ENCODE results near the gene CD96. TPM values are rescaled to one million over a fixed set of nuclear protein-coding genes. Genes with fewer than 3 reads are reported as not detected.

The CD96 gene
- total and polyA plus RNA-seq, 4 donors = 0.69 to 3.1 (median 2.4) TPM

GRCh38 chr3:111598139-111598538 is 56.1 kb downstream of the CD96 start:
- DNase-seq (no peak), ATAC-seq (ENCODE audit: insufficient read depth, low FRiP score) (no peak)
- Histone ChIP-seq H3K4me1 (ENCODE audit: control insufficient read depth in 5 of 5, insufficient read depth in 5 of 5, low read length in 5 of 5) (peaks cover 0 to 3% (median 0%) of the 10 kb centered on the region in 5 donors), H3K27me3 (ENCODE audit: control insufficient read depth in 3 of 3, insufficient read depth in 3 of 3, low read length in 2 of 3) (no peaks in the 10 kb centered on the region), H3K9ac (ENCODE audit: insufficient read depth in 1 of 2, low read length in 2 of 2) (no peak overlapping the region), H3K9me3 (ENCODE audit: control insufficient read depth in 4 of 4, insufficient read depth in 3 of 4, low read length in 3 of 4) (no peaks in the 10 kb centered on the region), H3K4me3 (no peak overlapping the region), H3K36me3 (ENCODE audit: control insufficient read depth in 4 of 4, insufficient read depth in 4 of 4, low read length in 4 of 4) (no peaks in the 10 kb centered on the region), H3K27ac (ENCODE audit: low read depth in 1 of 2, low read length in 1 of 2) (no peak overlapping the region)
- no peak for TF ChIP-seq CTCF (IDR thresholded peaks at IDR 0.05; ENCODE audit: control extremely low read depth, extremely low read depth)
- 79 to 81% methylated on average over 1 of the region's 1 CpG for WGBS, 2 donors

DNA sequence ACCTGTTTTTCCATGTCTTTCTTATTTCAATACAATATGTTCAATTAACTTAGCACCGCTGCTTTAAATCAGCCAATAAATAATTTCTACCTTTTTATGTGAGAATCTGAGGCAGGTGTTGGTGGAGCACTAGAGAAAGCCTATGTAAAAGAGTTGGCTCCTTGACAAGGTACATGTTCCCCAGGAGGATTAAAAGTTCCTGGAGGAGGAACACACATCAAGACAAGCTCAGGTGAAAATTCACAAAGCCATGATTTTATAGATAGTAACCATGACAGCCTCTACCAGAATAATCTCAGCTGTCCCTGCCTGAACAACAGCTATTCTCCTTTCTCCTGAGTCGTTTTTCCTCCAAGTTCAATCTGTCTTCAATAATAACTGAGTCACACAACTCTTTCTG is 56.6 kb downstream of the CD96 start:
- Histone ChIP-seq H3K36me3 (ENCODE audit: control insufficient read depth in 4 of 4, insufficient read depth in 4 of 4, low read length in 4 of 4) (no peaks in the 10 kb centered on the region), H3K4me1 (ENCODE audit: control insufficient read depth in 5 of 5, insufficient read depth in 5 of 5, low read length in 5 of 5) (peaks cover 0 to 3% (median 0%) of the 10 kb centered on the region in 5 donors), H3K9me3 (ENCODE audit: control insufficient read depth in 4 of 4, insufficient read depth in 3 of 4, low read length in 3 of 4) (no peaks in the 10 kb centered on the region), H3K27ac (ENCODE audit: low read depth in 1 of 2, low read length in 1 of 2) (no peak overlapping the region), H3K4me3 (no peak overlapping the region), H3K9ac (ENCODE audit: insufficient read depth in 1 of 2, low read length in 2 of 2) (no peak overlapping the region), H3K27me3 (ENCODE audit: control insufficient read depth in 3 of 3, insufficient read depth in 3 of 3, low read length in 2 of 3) (no peaks in the 10 kb centered on the region)
- WGBS, 2 donors = 85 to 86% methylated on average over 2 of the region's 2 CpGs
- TF ChIP-seq CTCF (IDR thresholded peaks at IDR 0.05; ENCODE audit: control extremely low read depth, extremely low read depth) = no peak
- no peak for DNase-seq
- no peak for ATAC-seq (ENCODE audit: insufficient read depth, low FRiP score)

DNA sequence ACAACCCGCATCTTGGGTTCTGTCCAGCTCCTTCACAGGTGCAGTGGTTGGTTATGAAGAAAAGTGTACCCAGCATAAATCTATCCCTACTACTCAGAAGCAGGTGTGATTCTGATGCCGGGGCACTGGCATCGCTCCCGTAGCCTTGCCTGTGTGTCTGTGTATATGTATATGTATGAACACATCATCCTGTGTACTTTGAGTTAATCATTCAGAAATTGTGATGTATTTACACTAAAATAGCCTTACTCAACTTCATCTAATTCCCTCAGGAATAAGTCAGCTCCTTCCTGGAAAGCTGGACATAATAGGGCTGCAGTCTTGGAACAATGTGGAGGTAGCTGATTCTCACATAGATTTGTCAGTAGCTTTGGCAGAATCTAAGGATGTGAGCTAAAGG is 59.8 kb downstream of the CD96 start:
- H3K9me3 ChIP-seq (ENCODE audit: control insufficient read depth in 4 of 4, insufficient read depth in 3 of 4, low read length in 3 of 4) = no peaks in the 10 kb centered on the region
- H3K4me1 ChIP-seq (ENCODE audit: control insufficient read depth in 5 of 5, insufficient read depth in 5 of 5, low read length in 5 of 5) = no peaks in the 10 kb centered on the region
- 85 to 97% methylated on average over 4 of the region's 4 CpGs for WGBS, 2 donors
- DNase-seq = no peak
- no peak for TF ChIP-seq CTCF (IDR thresholded peaks at IDR 0.05; ENCODE audit: control extremely low read depth, extremely low read depth)
- H3K4me3 ChIP-seq = no peak overlapping the region
- no peaks in the 10 kb centered on the region for H3K36me3 ChIP-seq (ENCODE audit: control insufficient read depth in 4 of 4, insufficient read depth in 4 of 4, low read length in 4 of 4)
- no peaks in the 10 kb centered on the region for H3K27me3 ChIP-seq (ENCODE audit: control insufficient read depth in 3 of 3, insufficient read depth in 3 of 3, low read length in 2 of 3)
- ATAC-seq (ENCODE audit: insufficient read depth, low FRiP score) = no peak
- H3K27ac ChIP-seq (ENCODE audit: low read depth in 1 of 2, low read length in 1 of 2) = no peak overlapping the region
- H3K9ac ChIP-seq (ENCODE audit: insufficient read depth in 1 of 2, low read length in 2 of 2) = no peak overlapping the region

DNA sequence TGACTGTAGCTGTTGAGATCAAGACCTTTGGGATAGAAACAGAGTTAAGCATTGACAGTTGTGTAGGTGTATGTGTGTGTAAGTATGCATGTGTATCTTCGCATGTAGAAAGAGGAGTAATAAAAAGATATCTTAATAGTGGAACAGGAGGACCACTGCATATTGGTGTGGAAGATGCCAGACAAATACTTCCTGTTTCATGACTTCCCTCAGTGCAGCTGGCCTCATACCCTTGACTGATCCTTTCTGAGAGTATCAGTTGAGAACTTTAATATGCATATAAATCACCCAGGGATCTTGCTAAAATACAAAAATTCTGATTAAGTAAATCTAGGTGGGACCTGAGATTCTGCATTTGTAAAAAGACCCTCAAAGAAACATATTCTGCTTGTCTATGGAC is 61.7 kb downstream of the CD96 start:
- Histone ChIP-seq H3K4me1 (ENCODE audit: control insufficient read depth in 5 of 5, insufficient read depth in 5 of 5, low read length in 5 of 5) (no peaks in the 10 kb centered on the region), H3K27ac (ENCODE audit: low read depth in 1 of 2, low read length in 1 of 2) (no peak overlapping the region), H3K4me3 (no peak overlapping the region), H3K36me3 (ENCODE audit: control insufficient read depth in 4 of 4, insufficient read depth in 4 of 4, low read length in 4 of 4) (no peaks in the 10 kb centered on the region), H3K9ac (ENCODE audit: insufficient read depth in 1 of 2, low read length in 2 of 2) (no peak overlapping the region), H3K27me3 (ENCODE audit: control insufficient read depth in 3 of 3, insufficient read depth in 3 of 3, low read length in 2 of 3) (no peaks in the 10 kb centered on the region), H3K9me3 (ENCODE audit: control insufficient read depth in 4 of 4, insufficient read depth in 3 of 4, low read length in 3 of 4) (no peaks in the 10 kb centered on the region)
- DNase-seq (no peak), ATAC-seq (ENCODE audit: insufficient read depth, low FRiP score) (no peak)
- no peak for TF ChIP-seq CTCF (IDR thresholded peaks at IDR 0.05; ENCODE audit: control extremely low read depth, extremely low read depth)
- WGBS, 2 donors = 94 to 97% methylated on average over 1 of the region's 1 CpG

Measured in lung (tissue), 12 donors.